Measurements from ENCODE around the gene RCAN1. TPM values are rescaled to one million over a fixed set of nuclear protein-coding genes. Genes with fewer than 3 reads are reported as not detected.

Gene RCAN1
- polyA plus RNA-seq, 2 of the 4 experiments (the other 2 are of a cell fraction), result 10.2 to 11.9 TPM

- no peak overlapping the region for H3K4me2 ChIP-seq
- POLR2A ChIA-PET, result no interaction called here
- ATAC-seq, result no peak
- H3K4me1 ChIP-seq, result no peaks in the 10 kb centered on the region
- CTCF ChIA-PET, result interaction anchor here (1.1 to 1.2 kb wide), 2 partner anchors 8 to 287 kb away, joined by 3 read pairs; no protein-coding TSS in a partner anchor
- 50% methylated on average over 3 of the region's 3 CpGs for WGBS (ENCODE audit: missing lambda C conversion rate)
- H3K4me3 ChIP-seq, result no peak overlapping the region
- TF ChIP-seq CTCF (IDR thresholded peaks at IDR 0.05) (peak; percentile 14; the same call in 1 of the 3 replicates), EHMT2 (IDR thresholded peaks at IDR 0.05; ENCODE audit: low read depth) (no peak), FOXS1 (CRISPR knock-in tag; IDR thresholded peaks at IDR 0.05) (no peak), REST (IDR thresholded peaks at IDR 0.05) (no peak), HMGXB4 (CRISPR knock-in tag; IDR thresholded peaks at IDR 0.05; ENCODE audit: borderline replicate concordance) (no peak)
- DNase-seq (ENCODE audit: low read depth in 1 of 2, low spot score in 1 of 2), result peak in 1 of 2 experiments; percentile 5
- no peak overlapping the region for H3K27ac ChIP-seq
- no peak for FAIRE-seq
- no peaks in the 10 kb centered on the region for H3K9me3 ChIP-seq
These were observed 20.4 kb upstream of the RCAN1 start for GRCh38 chr21:34635307-34635706.

GRCh38 chr21:34632498-34632897 lies 17.6 kb upstream of the RCAN1 start:
- WGBS (ENCODE audit: missing lambda C conversion rate), result 3% methylated on average over 4 of the region's 4 CpGs
- Histone ChIP-seq H3K4me2 (no peak overlapping the region), H3K9me3 (no peaks in the 10 kb centered on the region), H3K4me3 (no peak overlapping the region), H3K27ac (no peak overlapping the region), H3K4me1 (no peaks in the 10 kb centered on the region)
- ChIA-PET CTCF (interaction anchor here (2.4 to 3.8 kb wide), 3 partner anchors 29 to 271 kb away, joined by 16 to 24 read pairs (median 17); no protein-coding TSS in a partner anchor), POLR2A (no interaction called here)
- no peak for DNase-seq (ENCODE audit: low read depth in 1 of 2, low spot score in 1 of 2)
- no peak for ATAC-seq
- TF ChIP-seq NFE2L2 (conservative IDR thresholded peaks at IDR 0.05; ENCODE audit: low read length) (no peak), ESRRA (IDR thresholded peaks at IDR 0.05; ENCODE audit: borderline replicate concordance, low read length) (no peak), FOXS1 (CRISPR knock-in tag; IDR thresholded peaks at IDR 0.05) (no peak), NR3C1 (IDR thresholded peaks at IDR 0.05) (no peak)
- FAIRE-seq, result no peak

GRCh38 chr21:34630536-34631143 lies 15.7 kb upstream of the RCAN1 start:
- H3K9me3 ChIP-seq, result no peaks in the 10 kb centered on the region
- FAIRE-seq (no peak), ATAC-seq (peak; percentile 56 to 82; a peak in 4 of 6 replicates), DNase-seq (ENCODE audit: low read depth in 1 of 2, low spot score in 1 of 2) (peak; percentile 40 to 41)
- ChIA-PET POLR2A (no interaction called here), CTCF (interaction anchor here (0.6 to 3.8 kb wide), 21 partner anchors 9 to 1397 kb away, joined by 3 to 24 read pairs (median 4); no protein-coding TSS in a partner anchor)
- WGBS (ENCODE audit: missing lambda C conversion rate), result 1% methylated on average over 6 of the region's 6 CpGs
- no peaks in the 10 kb centered on the region for H3K4me1 ChIP-seq
- H3K4me2 ChIP-seq, result no peak overlapping the region
- no peak overlapping the region for H3K4me3 ChIP-seq
- H3K27ac ChIP-seq, result no peak overlapping the region
- no peak for TF ChIP-seq FOSB (CRISPR knock-in tag; IDR thresholded peaks at IDR 0.05)
- no peak for TF ChIP-seq ZNF302 (CRISPR knock-in tag; IDR thresholded peaks at IDR 0.05)
- TF ChIP-seq SREBF2 (IDR thresholded peaks at IDR 0.05), result no peak
- no peak for TF ChIP-seq POLR2A (IDR thresholded peaks at IDR 0.05; ENCODE audit: low read length)
- TF ChIP-seq BCL3 (IDR thresholded peaks at IDR 0.05), result no peak
- TF ChIP-seq CHD2 (IDR thresholded peaks at IDR 0.05; ENCODE audit: low read length, partially characterized antibody), result no peak
- no peak for TF ChIP-seq TP53 (CRISPR knock-in tag; IDR thresholded peaks at IDR 0.05)
- no peak for TF ChIP-seq USF2 (IDR thresholded peaks at IDR 0.05)
- peak; percentile 77 to 80 for TF ChIP-seq RAD21 (conservative IDR thresholded peaks at IDR 0.05 in 1 of 2, IDR thresholded peaks at IDR 0.05 in 1 of 2)
- no peak for TF ChIP-seq ZSCAN20 (CRISPR knock-in tag; IDR thresholded peaks at IDR 0.05)
- no peak for TF ChIP-seq TFCP2L1 (CRISPR knock-in tag; IDR thresholded peaks at IDR 0.05)
- TF ChIP-seq GATA3 (IDR thresholded peaks at IDR 0.05; ENCODE audit: borderline replicate concordance), result no peak
- peak; percentile 69 for TF ChIP-seq SMC3 (IDR thresholded peaks at IDR 0.05)
- TF ChIP-seq EP300 (IDR thresholded peaks at IDR 0.05), result no peak
- TF ChIP-seq PBX3 (IDR thresholded peaks at IDR 0.05), result no peak
